Stimulated activated CD8-positive, alpha-beta memory T cell treated with anti-CD3 and anti-CD28 coated beads, Interleukin-15, amount 100 ng/mL, for 4 hours (primary cell): Measurements from ENCODE around the gene RPL13.
"Not testable (repeated sequence)": the region's sequence is repeated elsewhere in the genome, so short reads cannot be mapped to it uniquely, and the experiment has no call there.

Experiments used
- DNase-seq, 2 donors: peaks; one replicate each; pipeline ENCODE4 v3.0.0-alpha.2; 2020; ENCODE audit warnings: low read depth in 2 of 2

Gene RPL13

GRCh38 chr16:89577055-89577759 lies 16.7 kb downstream of the RPL13 start:
- DNase-seq = no peak

- DNase-seq = no peak
Measured at GRCh38 chr16:89579351-89579750, 18.9 kb downstream of the RPL13 start.

- no peak for DNase-seq
Measured at GRCh38 chr16:89581045-89581695, 20.7 kb downstream of the RPL13 start.

- no peak for DNase-seq
Measured at GRCh38 chr16:89581861-89582563, 21.5 kb downstream of the RPL13 start.

- DNase-seq = no peak
Measured at GRCh38 chr16:89582614-89583196, 22.2 kb downstream of the RPL13 start.

GRCh38 chr16:89583197-89583894 lies 22.9 kb downstream of the RPL13 start:
- no peak for DNase-seq

- no peak for DNase-seq
Measured at GRCh38 chr16:89583895-89584644, 23.6 kb downstream of the RPL13 start.

GRCh38 chr16:89584768-89585549 lies 24.5 kb downstream of the RPL13 start:
- DNase-seq = no peak

GRCh38 chr16:89586218-89586617 lies 25.7 kb downstream of the RPL13 start:
- no peak for DNase-seq

GRCh38 chr16:89586853-89587252 lies 26.4 kb downstream of the RPL13 start:
- DNase-seq = no peak

- not testable (repeated sequence) for DNase-seq
Measured at GRCh38 chr16:89587676-89588075, 27.2 kb downstream of the RPL13 start.

GRCh38 chr16:89588413-89589109 lies 28.1 kb downstream of the RPL13 start:
- DNase-seq = no peak

GRCh38 chr16:89589241-89589926 lies 28.9 kb downstream of the RPL13 start:
- no peak for DNase-seq

GRCh38 chr16:89593841-89594240 lies 33.4 kb downstream of the RPL13 start:
- no peak for DNase-seq

- DNase-seq = no peak
Measured at GRCh38 chr16:89595330-89596060, 35.0 kb downstream of the RPL13 start.

- DNase-seq = no peak
Measured at GRCh38 chr16:89596061-89596689, 35.7 kb downstream of the RPL13 start.

- no peak for DNase-seq
Measured at GRCh38 chr16:89596957-89597649, 36.6 kb downstream of the RPL13 start.
